ENCODE measurements around the gene KIF26B.

DNA sequence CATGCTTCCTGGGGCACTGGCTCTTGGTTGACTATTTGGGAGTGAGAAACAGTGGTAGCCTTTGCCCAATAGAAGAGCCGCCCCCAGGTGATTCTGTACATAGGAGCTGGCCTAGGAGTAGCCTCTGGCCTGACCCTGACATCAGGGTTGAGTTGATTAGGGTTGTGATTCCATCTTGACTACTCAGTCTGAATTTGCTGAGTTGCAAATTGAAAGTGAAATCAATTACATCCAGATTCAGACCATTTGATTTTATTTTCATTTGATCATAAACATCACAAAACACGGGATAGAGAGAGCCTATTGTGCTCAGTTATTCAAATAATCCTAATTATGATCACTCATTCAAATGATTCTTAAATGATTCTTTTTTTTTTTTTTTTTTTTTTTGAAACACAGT is 253.2 kb downstream of the KIF26B start:
- TF ChIP-seq, protein P1, sequence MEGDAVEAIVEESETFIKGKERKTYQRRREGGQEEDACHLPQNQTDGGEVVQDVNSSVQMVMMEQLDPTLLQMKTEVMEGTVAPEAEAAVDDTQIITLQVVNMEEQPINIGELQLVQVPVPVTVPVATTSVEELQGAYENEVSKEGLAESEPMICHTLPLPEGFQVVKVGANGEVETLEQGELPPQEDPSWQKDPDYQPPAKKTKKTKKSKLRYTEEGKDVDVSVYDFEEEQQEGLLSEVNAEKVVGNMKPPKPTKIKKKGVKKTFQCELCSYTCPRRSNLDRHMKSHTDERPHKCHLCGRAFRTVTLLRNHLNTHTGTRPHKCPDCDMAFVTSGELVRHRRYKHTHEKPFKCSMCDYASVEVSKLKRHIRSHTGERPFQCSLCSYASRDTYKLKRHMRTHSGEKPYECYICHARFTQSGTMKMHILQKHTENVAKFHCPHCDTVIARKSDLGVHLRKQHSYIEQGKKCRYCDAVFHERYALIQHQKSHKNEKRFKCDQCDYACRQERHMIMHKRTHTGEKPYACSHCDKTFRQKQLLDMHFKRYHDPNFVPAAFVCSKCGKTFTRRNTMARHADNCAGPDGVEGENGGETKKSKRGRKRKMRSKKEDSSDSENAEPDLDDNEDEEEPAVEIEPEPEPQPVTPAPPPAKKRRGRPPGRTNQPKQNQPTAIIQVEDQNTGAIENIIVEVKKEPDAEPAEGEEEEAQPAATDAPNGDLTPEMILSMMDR (IDR thresholded peaks at IDR 0.05) = no peak
- TF ChIP-seq POLR2A (IDR thresholded peaks at IDR 0.05) = no peak

Data from tibial nerve (tissue), 3 donors.